Daoy (cell line): ENCODE data around the gene TUBB2A. TPM values are rescaled to one million over a fixed set of nuclear protein-coding genes. Genes with fewer than 3 reads are reported as not detected.
"Not testable (repeated sequence)": the region's sequence is repeated elsewhere in the genome, so short reads cannot be mapped to it uniquely, and the experiment has no call there.

Source experiments
- DNase-seq: peaks from one replicate; pipeline ENCODE4 v3.0.0-alpha.2; 2015; ENCODE audit warnings: low read depth
- total RNA-seq: library from RNA; depleted of rRNA; stranded (reverse); fragments of >200 nt; shearing (Covaris generic); gene quantifications from 2 replicates; pipeline ENCODE4 v1.2.3, GENCODE V29; 2014

TUBB2A gene
- total RNA-seq, 1 experiment from 2014 or later, result 146 TPM

DNA sequence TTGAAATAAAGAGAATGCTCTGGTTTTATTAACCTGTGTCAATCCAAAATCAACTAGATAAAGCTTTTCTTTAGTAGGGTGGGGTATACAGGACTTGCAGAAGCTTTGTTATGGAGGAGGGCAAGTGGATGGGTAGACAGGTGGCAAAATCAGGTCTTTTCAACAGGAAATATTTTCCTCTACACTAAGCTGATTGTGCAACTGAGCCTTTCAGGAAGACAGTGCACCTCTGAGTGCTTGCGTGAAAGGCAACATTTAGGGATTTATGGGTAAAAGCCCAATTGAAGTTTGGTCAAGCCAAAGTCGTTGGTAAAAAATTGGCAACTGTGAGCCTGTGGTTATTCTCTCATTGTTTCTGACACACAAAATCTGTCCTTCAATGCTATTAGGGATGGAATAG is 23.8 kb upstream of the TUBB2A start:
- DNase-seq, result no peak

DNA sequence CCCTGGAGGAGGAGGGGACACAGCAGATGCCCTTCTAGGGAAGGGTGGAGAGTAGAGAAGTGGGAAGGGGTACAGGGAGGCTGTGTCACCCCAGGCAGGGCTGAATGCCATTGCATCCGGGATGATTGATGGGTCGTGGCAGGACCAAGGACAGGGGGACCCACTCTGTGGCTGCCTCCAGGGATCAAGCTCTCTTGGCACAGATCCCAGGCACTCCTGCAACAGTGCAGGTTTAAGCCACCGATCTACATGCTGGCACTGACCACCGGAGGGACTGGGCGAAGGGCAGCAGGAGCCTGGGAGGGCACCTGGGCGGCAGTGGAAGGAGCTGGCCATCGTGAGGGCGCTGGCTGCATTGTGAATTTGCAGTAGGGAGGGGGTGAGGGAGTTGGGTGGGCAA is 22.6 kb upstream of the TUBB2A start:
- DNase-seq, result not testable (repeated sequence)

DNA sequence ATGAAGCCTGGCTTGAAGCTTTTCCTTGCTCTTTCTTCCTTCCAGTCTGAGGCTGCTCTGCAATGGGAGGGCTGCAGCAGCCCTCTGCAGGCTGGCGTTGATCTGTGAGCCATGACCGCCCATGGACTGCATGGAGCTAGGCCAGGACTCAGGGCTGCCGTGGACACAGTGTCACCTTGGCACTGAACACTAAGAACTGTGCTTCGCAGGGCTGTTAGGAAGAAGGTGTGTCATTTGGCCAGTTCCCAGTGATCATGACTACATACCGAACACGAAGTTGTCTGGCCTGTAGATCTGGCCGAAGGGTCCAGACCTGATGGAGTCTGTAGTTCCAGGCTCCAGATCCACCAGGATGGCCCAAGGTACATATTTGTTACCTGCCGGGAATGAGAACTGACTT is 21.3 kb upstream of the TUBB2A start:
- DNase-seq, result not testable (repeated sequence)

DNA sequence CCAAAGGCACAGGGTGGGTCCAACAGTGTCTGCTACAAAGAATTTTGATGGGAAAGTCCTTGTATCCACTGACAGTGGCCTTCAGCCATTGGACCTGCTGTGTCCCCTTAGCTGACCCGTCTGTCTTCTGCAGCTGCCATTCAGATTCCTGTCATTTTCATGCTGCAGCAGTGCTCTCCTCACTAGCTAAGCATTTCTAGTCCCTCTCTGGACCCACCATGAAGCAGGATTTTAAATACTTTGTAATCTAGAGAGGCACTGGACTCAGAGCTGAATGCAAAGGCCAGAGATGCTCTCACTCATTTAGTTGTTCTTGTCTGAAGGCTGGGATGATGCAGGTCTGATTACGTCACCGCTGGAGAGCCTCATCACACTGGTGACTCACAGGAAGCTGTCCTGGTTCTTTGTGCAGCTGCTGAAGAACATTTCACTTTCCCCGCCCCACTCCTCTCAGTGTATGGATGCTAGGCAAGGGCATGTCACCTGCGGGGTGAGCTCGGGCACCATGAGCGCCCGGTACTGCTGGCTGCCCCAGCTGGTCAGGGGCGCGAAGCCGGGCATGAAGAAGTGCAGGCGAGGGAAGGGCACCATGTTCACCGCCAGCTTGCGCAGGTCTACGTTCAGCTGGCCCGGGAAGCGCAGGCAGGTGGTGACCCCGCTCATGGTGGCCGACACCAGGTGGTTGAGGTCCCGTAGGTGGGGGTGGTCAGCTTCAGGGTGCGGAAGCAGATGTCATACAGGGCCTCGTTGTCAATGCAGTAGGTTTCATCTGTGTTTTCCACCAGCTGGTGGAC is 19.4 kb upstream of the TUBB2A start:
- peak; percentile 92 for DNase-seq

DNA sequence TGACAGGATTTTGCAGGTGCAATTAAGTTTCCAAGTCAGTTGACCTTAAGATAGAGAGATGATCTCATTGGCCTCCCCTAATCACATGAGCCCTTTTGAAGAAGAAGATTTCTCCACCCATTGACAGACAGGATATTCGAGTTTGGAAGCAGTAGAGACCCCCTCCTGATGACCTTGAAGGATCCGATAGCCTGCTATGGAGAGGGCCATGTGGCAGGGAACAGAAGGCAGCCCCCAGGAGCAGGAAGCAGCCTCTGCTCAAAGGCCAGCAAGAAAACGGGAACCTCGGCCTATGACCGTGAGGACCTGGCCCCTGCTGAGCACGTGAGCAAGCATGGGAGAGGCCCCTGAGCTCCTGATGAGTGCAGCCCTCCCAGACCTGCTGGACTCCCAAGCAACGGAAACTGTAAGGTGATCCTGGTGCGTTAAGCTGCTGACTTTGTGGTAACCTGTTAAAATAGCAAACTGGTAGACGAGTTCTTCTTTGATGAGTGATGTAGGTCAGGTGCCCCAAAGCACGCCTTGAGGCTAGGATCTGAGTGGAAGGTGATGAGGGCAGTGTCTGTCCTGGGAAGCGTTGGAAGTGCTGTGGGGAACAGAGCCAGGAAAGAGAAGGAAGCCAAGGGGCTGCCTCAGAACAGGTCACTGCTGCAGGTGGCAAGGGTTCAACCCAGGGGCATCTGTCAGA is 18.5 kb upstream of the TUBB2A start:
- no peak for DNase-seq

DNA sequence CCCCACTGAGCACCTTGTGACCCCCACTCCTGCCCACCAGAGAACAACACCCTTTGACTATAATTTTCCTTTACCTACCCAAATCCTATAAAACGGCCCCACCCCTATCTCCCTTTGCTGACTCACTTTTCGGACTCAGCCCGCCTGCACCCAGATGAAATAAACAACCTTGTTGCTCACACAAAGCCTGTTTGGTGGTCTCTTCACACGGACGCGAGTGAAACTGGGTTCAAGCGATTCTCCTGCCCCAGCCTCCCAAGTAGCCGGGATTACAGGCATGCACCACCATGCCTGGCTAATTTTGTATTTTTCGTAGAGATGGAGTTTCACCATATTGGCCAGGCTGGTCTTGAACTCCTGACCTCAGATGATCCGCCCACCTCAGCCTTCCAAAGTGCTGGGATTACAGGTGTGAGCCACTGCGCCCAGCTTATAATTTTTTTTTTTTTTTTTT is 16.3 kb upstream of the TUBB2A start:
- not testable (repeated sequence) for DNase-seq

DNA sequence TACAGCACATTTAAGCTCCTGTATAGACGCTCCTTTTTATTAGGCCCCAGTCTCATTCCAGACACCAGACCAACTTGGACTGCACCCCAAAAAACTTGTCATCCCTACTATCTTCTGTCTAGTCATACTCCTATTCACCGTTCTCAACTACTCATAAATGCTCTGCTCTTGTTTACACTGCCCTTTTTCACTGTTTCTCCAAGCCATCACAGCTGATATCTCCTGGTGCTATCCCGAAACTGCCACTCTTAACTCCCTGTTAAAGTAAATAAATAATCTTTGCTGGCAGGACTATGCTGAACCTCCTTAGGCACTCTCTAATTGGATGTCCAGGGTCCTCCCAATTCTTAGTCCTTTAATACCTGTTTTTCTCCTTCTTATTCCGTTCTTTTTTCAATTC is 15.4 kb upstream of the TUBB2A start:
- not testable (repeated sequence) for DNase-seq

DNA sequence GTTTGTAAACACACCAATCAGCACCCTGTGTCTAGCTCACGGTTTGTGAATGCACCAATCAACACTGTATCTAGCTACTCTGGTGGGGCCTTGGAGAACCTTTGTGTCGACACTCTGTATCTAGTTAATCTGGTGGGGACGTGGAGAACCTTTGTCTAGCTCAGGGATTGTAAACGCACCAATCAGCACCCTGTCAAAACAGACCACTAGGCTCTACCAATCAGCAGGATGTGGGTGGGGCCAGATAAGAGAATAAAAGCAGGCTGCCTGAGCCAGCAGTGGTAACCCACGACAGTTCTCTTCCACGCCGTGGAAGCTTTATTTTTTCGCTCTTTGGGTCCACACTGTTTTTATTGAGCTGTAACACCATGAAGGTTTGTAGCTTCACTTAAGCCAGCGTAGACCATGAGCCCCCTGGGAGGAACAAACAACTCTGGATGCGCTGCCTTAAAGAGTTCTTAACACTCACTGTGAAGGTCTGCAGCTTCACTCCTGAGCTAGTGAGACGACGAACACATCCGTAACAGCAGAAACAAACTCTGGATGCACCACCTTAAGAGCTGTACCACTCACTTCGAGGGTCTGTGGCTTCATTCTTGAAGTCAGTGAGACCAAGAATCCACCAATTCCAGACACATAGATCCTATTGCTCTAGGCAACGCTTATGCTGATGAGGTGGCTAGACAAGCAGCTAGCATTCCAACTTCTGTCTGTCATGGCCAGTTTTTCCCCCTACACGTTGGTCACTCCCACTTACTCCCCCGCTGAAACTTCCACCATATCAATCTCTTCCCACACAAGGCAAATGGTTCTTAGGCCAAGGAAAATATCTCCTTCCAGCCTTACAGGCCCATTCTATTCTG is 14.2 kb upstream of the TUBB2A start:
- peak; percentile 62 for DNase-seq

DNA sequence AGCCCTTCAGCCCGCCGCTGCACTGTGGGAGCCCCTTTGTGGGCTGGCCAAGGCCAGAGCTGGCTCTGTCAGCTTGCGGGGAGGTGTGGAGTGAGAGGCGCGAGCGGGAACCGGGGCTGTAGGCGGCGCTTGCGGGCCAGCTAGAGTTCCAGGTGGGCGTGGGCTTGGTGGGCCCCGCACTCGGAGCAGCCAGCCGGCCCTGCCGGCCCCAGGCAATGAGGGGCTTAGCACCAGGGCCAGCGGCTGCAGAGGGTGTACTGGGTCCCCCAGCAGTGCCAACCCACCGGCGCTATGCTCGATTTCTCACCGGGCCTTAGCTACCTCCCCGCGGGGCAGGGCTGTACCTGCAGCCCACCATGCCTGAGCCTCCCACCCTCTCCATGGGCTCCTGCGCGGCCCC is 13.3 kb upstream of the TUBB2A start:
- DNase-seq, result not testable (repeated sequence)

DNA sequence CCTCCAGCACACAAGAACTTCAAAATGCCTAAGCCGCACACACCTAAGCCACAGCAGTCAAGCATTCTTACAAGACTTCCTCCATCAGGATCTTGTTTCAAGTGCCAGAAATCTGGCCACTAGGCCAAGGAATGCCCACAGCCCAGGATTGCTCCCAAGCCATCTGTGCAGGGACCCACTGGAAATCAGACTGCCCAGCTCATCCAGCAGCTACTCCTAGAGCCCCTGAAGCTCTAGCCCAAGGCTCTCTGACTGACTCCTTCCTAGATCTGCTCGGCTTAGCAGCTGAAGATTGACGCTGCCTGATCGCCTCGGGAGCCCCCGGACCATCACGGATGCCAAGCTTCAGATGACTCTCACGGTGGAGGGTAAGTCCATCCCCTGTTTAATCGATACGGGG is 10.7 kb upstream of the TUBB2A start:
- DNase-seq, result not testable (repeated sequence)

DNA sequence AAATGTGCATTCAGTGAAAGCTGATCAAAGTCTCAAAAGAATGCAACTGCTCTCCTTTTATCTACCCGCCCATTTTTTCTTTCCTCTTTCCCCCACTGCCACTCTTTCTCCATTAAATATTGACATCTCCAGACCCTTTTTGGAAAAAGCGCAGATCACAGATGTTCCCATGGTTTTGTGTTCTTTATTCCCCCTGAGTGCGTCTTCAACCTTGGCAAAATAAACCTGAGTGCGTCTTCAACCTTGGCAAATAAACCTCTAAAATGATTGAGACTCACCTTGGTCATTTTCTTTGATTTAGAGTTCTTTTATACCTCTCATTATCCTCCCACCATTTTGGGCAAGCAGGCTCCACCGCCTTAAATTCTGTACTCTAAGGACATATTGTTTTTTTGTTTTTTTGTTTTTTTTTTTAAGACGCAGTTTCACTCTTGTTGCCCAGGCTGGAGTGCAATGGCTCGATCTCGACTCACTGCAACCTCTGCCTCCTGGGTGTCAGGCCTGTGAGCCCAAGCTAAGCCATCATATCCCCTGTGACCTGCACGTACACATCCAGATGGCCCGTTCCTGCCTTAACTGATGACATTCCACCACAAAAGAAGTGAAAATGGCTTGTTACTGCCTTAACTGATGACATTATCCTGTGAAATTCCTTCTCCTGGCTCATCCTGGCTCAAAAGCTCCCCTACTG is 9.3 kb upstream of the TUBB2A start:
- DNase-seq, result not testable (repeated sequence)

DNA sequence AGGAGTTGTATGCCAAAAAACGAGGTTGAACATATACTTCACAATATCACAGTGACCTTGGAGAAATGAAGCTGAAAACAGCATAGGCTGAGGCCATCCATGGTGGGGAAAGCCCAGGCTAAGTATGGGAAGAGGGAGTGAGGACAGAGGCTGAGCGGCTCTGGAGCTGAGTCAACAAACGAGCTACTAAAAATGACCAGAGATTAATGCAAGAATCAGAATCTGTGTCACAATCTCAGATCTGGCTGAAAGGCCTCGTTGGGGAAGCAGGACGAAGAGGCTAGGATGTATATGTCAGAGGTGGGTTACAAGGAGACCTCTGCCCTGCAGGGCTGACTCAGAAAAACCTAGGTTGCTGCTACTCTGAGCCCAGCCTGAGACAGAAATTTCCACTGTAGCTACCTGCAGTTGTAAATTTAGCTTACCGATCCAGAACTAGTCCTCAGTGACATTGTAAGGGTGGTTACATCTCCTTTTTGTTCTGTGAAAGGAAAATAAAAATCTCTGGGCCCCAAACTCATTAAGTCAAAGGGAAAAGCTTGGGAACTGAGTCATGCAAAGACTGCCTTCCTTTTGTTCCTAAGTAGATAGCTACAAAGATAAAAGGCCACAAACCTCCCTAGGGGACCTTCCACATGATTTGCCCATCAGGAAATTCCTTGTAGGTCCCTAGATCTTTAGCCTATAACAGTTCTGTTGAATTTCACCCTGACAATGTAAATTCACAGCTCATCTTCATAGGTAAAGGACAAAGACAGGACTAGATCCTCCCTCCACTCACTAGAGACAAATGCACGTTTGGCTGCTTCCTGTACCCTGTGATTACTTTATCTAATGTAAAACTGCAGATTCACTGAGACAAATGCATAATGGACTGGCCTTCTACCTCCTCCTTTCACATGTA is 8.5 kb upstream of the TUBB2A start:
- DNase-seq, result peak; percentile 85

DNA sequence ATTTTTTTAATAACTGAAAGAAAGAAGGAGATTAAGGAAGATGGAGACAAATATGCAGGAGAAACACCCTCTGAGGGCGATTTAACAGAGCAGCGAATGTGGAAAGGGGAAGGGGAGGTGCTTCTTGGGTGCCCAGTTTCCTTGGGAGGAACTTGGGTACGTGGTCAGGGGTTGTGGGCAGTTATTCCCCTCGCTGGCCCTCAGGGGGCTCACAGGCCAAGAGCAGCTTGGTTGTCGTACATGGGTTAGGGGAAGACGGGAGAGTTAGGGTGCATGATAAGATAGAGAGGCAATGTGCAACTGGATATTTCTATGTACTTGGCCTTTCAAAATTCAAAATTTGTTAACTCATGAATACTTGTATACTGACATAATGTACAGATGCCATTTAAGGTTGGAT is 7.0 kb upstream of the TUBB2A start:
- DNase-seq, result no peak

DNA sequence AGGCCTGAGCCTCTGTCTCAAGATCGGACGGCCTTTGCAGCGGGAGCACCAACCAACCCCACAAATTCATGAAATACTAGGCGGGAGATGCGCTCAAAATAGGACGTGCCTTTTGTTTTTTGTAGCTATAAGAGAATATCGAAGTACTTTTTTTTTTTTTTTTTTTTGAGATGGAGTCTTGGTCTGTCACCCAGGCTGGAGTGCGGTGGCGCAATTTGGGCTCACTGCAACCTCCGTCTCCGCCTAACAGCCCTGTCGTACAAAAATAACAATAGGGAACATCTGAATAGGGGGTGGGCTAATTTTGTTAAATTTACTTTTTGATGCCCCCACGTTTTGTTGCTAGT is 5.9 kb upstream of the TUBB2A start:
- no peak for DNase-seq

DNA sequence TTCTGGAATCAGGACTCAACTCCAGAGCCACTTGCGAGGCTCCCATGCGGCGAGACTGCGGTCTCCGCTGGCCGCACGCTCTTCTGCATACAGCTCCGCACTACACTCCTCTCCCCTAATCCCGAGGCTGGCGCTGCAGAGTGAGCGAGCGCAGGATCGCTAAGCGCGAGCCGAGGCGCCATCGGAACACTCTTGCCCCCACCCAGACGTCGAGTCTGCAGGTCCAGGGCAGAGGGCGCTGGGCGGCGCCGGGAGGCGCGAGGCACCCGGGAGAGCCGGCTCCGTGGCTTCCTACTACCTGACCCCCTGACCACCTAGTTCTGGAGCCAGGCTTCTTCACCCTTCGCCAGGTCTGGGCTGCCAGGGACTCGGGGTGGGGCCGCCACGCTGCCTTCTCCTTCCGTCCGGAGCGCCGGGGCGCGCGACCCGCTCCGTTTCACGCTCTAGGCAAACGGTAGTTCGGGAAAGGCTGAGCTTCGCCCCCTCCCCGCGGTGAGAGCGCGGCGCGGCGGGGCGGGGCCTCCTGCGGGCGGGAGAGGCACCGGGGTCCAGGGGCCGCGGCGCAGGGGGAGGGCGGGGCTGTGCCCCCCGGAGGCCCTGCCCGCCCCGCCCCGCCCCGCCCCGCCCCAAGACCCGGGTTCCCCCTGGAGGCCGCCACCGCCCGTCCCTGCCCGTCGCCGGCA is 5.4 kb upstream of the TUBB2A start:
- DNase-seq, result peak; percentile 86

DNA sequence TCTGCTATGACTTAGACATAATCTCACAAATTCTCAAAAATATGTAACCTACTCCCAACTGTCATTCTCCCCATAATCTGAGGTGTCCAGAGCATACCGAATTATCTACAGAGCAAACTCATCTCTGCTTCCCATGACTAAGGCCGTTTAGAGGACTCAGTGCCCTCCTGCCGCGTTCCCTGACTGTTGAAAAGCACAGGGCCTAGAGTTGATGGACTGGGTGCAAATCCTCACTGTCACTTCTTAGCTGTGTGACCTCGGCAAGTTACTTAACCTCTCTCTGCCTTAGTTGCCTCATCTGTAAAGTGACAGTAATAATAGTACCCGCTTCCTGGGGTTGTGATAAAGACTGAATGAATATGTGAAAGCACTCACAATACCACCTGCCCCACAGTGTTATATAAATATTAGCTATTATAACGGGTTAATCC is 4.7 kb upstream of the TUBB2A start:
- peak; percentile 71 for DNase-seq

DNA sequence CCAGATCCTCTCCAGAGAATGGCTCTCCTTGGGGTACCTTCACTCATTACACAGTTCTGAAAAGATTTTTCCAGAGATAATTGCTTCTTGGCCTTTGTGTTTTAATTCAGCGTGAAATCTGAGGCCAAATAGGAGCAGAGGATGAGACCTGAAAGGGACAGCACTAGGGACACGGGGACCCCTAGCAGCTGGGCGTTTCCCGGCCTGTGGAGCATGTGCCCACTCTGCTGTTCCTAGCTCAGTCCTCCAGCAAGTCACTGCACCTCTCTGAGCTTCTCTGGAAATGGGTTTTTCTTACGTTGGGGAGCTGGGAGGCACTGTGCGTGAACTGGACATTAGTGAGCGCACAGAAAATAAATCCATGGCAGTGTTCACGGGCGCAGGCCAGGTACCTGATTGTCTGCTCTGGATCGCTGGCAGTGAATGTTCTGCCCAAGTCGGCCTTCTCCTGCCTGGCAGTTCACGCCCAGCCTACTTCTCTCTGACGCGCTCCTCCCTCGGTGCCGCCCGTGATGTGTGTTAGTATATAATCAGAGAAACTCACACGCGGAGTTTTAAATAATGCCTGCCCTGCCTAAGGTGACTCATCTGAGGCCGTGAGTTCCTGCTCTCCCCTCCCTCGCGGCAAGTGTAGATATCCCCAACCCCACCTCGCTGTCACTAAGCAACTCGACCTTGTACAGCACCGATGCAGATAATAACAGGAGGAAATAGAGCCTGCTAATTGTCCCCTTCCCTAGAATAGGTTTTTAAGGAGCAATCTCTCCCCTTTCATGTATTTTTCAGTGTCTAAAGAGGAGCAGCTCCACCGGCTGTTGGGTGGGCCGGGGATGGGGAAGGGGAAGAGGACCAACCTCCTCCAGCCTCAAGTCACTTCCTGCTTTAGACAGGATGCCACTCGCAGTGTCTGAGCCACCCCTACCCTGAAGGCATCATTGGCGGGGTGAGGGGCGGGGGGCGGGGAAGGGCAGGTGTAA is 2.7 kb upstream of the TUBB2A start:
- peak; percentile 36 for DNase-seq

DNA sequence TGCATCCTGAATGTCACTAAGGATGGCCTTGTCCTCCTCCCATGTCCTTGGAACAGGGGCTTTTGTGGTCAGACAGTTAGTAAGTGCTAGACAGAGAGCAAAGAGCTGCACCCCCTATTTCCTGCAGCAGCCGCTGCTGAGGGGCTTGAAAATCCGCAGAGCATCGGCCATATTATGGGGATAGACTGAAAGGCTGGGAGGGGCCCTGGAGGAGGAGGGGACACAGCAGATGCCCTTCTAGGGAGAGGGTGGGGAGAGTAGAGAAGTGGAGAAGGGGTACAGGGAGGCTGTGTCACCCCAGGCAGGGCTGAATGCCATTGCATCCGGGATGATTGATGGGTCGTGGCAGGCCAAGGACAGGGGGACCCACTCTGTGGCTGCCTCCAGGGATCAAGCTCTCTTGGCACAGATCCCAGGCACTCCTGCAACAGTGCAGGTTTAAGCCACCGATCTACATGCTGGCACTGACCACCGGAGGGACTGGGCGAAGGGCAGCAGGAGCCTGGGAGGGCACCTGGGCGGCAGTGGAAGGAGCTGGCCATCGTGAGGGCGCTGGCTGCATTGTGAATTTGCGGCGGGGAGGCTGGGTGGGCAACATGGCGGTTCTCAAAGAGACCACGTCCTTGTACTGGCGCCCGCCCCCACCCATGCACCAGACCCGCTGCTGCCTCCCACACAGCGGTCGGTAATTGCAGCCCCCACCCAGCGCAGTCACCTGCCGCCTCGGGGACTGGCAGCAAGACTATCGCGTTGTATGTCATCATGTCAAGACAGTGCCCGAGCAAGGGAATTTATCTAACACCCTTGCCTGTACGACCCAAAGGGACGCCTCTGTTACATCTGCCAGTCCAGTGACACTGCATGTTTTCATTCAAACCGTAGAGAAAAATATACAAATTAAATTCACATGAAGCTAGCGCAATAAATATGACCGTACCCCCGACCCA is 887 bp downstream of the TUBB2A start:
- DNase-seq, result peak; percentile 47
